GM12865 (cell line): ENCODE results near the gene SLC5A9.
"Not testable (repeated sequence)": the region's sequence is repeated elsewhere in the genome, so short reads cannot be mapped to it uniquely, and the experiment has no call there.

Experiments
- DNase-seq: peaks from one replicate; pipeline ENCODE4 v3.0.0; 2010; ENCODE audit warnings: low read depth
- H3K4me3 ChIP-seq: 2 replicates; pipeline ENCODE4 v1.5.1; 2011; ENCODE audit warnings: mild to moderate bottlenecking, low read depth, low read length, control low read depth
- CTCF ChIP-seq: IDR thresholded peaks from 2 replicates; pipeline ENCODE4 v1.5.1; 2011; ENCODE audit warnings: low read length, control low read depth, low read depth, inconsistent platforms; ENCODE audit not compliant: insufficient read depth; ENCODE audit errors: missing control alignments

Gene SLC5A9

GRCh38 chr1:48208652-48209051, 13.9 kb upstream of the SLC5A9 start:
- H3K4me3 ChIP-seq: no peak overlapping the region
- no peak for DNase-seq
- TF ChIP-seq CTCF: no peak

GRCh38 chr1:48213462-48213861, 9.1 kb upstream of the SLC5A9 start:
- not testable (repeated sequence) for H3K4me3 ChIP-seq, DNase-seq

- not testable (repeated sequence) for DNase-seq, H3K4me3 ChIP-seq
Observed at GRCh38 chr1:48214366-48214765, 8.2 kb upstream of the SLC5A9 start.

GRCh38 chr1:48214820-48215219, 7.7 kb upstream of the SLC5A9 start:
- no peak for TF ChIP-seq CTCF
- no peak for DNase-seq
- no peak overlapping the region for H3K4me3 ChIP-seq

GRCh38 chr1:48215222-48215621, 7.3 kb upstream of the SLC5A9 start:
- TF ChIP-seq CTCF: no peak
- no peak overlapping the region for H3K4me3 ChIP-seq
- no peak for DNase-seq

GRCh38 chr1:48215889-48216288, 6.6 kb upstream of the SLC5A9 start:
- no peak for DNase-seq
- no peak for TF ChIP-seq CTCF
- H3K4me3 ChIP-seq: no peak overlapping the region

- H3K4me3 ChIP-seq: no peak overlapping the region
- no peak for TF ChIP-seq CTCF
- DNase-seq: no peak
Observed at GRCh38 chr1:48216313-48216712, 6.2 kb upstream of the SLC5A9 start.

GRCh38 chr1:48216941-48217340, 5.6 kb upstream of the SLC5A9 start:
- peak; percentile 17 for TF ChIP-seq CTCF
- no peak overlapping the region for H3K4me3 ChIP-seq
- no peak for DNase-seq
